HepG2 (cell line): ENCODE results near the gene TEX48.

Experiments
- DNMT1 ChIP-seq: sonication (generic); formaldehyde crosslinking; IDR thresholded peaks from 2 replicates; pipeline ENCODE4 v1.5.1; 2020; ENCODE audit warnings: mild to moderate bottlenecking, missing genetic modification reagents
- NR2C2 ChIP-seq: sonication (generic); formaldehyde crosslinking; IDR thresholded peaks from 2 replicates; pipeline ENCODE4 v1.4.0; 2020; ENCODE audit warnings: missing genetic modification reagents, mild to moderate bottlenecking, moderate library complexity, borderline replicate concordance
- SNRNP70 ChIP-seq: fragments of 200-400 bp; formaldehyde crosslinking; IDR thresholded peaks from 2 replicates; pipeline ENCODE4 v1.6.1; 2017; ENCODE audit warnings: mild to moderate bottlenecking, low read depth, low read length, moderate library complexity
- U2AF2 ChIP-seq: fragments of 200-400 bp; formaldehyde crosslinking; IDR thresholded peaks from 2 replicates; pipeline ENCODE4 v1.6.1; 2017; ENCODE audit warnings: low read depth, mild to moderate bottlenecking, low read length
- ZNF549 ChIP-seq: sonication (generic); formaldehyde crosslinking; IDR thresholded peaks from 2 replicates; pipeline ENCODE4 v1.5.0; 2020; ENCODE audit warnings: missing genetic modification reagents
- ZNF878 ChIP-seq: sonication (generic); formaldehyde crosslinking; IDR thresholded peaks from 2 replicates; pipeline ENCODE4 v1.8.1; 2023; ENCODE audit warnings: mild to moderate bottlenecking, missing genetic modification reagents, moderate library complexity
- TF ChIP-seq, protein P1 (sequence below): sonication (generic); formaldehyde crosslinking; IDR thresholded peaks from 2 replicates; pipeline ENCODE4 v1.5.0; 2020; ENCODE audit warnings: mild to moderate bottlenecking, missing genetic modification reagents, moderate library complexity

DNA sequence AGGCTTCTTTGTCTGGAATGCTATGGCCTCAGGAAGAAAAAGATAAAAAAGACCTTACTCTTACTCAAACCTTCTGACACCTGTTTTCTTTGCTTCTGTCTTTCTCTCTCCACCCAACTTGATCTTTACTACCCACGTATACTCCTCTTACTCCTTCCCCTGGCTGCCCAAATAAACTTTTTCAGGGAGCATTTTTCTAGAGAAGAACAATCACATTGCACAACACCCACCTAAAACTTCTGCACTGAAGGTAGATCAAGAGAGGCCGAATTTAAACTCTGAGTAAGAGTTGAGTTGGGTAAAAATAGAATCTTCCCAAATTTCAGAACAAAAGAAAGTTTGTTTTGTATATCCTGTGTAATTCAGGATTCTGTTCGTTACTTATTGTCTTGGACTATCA, 3.9 kb downstream of the TEX48 start:
- TF ChIP-seq SNRNP70 (no peak), U2AF2 (no peak), ZNF878 (CRISPR knock-in tag) (no peak), NR2C2 (CRISPR knock-in tag) (no peak), ZNF549 (CRISPR knock-in tag) (no peak), DNMT1 (CRISPR knock-in tag) (no peak)
- TF ChIP-seq, protein P1, sequence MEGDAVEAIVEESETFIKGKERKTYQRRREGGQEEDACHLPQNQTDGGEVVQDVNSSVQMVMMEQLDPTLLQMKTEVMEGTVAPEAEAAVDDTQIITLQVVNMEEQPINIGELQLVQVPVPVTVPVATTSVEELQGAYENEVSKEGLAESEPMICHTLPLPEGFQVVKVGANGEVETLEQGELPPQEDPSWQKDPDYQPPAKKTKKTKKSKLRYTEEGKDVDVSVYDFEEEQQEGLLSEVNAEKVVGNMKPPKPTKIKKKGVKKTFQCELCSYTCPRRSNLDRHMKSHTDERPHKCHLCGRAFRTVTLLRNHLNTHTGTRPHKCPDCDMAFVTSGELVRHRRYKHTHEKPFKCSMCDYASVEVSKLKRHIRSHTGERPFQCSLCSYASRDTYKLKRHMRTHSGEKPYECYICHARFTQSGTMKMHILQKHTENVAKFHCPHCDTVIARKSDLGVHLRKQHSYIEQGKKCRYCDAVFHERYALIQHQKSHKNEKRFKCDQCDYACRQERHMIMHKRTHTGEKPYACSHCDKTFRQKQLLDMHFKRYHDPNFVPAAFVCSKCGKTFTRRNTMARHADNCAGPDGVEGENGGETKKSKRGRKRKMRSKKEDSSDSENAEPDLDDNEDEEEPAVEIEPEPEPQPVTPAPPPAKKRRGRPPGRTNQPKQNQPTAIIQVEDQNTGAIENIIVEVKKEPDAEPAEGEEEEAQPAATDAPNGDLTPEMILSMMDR = no peak
